ENCODE measurements around the gene IMPA2.
A peak's percentile ranks its signal among the peaks of the same experiment; 100 is the strongest.

GRCh38 chr18:11963991-11964484, 17.3 kb upstream of the IMPA2 start:
- peak in 1 of 2 donors; percentile 29 for TF ChIP-seq CTCF (conservative IDR thresholded peaks at IDR 0.05 in 1 of 2, IDR thresholded peaks at IDR 0.05 in 1 of 2; ENCODE audit: low read depth in 1 of 2, low read length in 2 of 2)
- no peak for TF ChIP-seq EZH2 (IDR thresholded peaks at IDR 0.05; ENCODE audit: low read length, missing control alignments)

Data from fibroblast of lung (primary cell).